ENCODE data around the gene CST6.

- TF ChIP-seq CTCF (IDR thresholded peaks at IDR 0.05) (no peak), POLR2AphosphoS5 (IDR thresholded peaks at IDR 0.05) (no peak), POLR2A (IDR thresholded peaks at IDR 0.05) (no peak)
Measured at GRCh38 chr11:66014804-66015453, 3.1 kb downstream of the CST6 start.
